Endothelial cell of umbilical vein (primary cell): Measurements from ENCODE around the gene PANX3. TPM values are rescaled to one million over a fixed set of nuclear protein-coding genes. Genes with fewer than 3 reads are reported as not detected.

Source experiments
- BruUV-seq: library from RNA; stranded (reverse); fragments of 400-500 nt; replicated peaks from 2 replicates; lab custom pipeline; 2021; lab: Mats Ljungman, UMichigan
- CTCF ChIA-PET: fragments of 300-600, 350-600 bp; sonication (Branson Sonifier 250); formaldehyde crosslinking; loops from one replicate; lab custom pipeline; 2021; ENCODE audit warnings: antibody characterized with exemption, inconsistent platforms; lab: Charles Lee
- POLR2A ChIA-PET: fragments of 300-600, 350-600 bp; sonication (Branson Sonifier 250); formaldehyde crosslinking; loops from one replicate; lab custom pipeline; 2021; ENCODE audit warnings: antibody characterized with exemption, inconsistent platforms; lab: Charles Lee
- DNase-seq: peaks from one replicate; pipeline ENCODE4 v3.0.0-alpha.2; 2011; ENCODE audit warnings: low read depth, low spot score
- FAIRE-seq: peaks from 2 replicates; lab custom pipeline; 2011; peaks lifted over from hg19 to GRCh38; lab: Jason Lieb, UNC
- H2AFZ ChIP-seq: 2 replicates; pipeline ENCODE4 v1.6.0; 2012; ENCODE audit warnings: low read depth, low read length, control low read depth, inconsistent platforms
- H3K27ac ChIP-seq: 2 replicates; pipeline ENCODE4 v1.5.1; 2011; ENCODE audit warnings: low read depth, mild to moderate bottlenecking, control low read depth, low read length, moderate library complexity; ENCODE audit not compliant: insufficient read depth
- H3K27me3 ChIP-seq, 2 experiments: 2 replicates each; pipeline versions ENCODE4 v1.6.0 to v1.6.1; 2011; ENCODE audit warnings: low read length in 2 of 2, mixed read lengths in 1 of 2; ENCODE audit not compliant: control insufficient read depth in 2 of 2, insufficient read depth in 2 of 2
- H3K36me3 ChIP-seq, 2 experiments: 2 replicates in 1 of 2; 3 replicates in 1 of 2; pipeline ENCODE4 v1.5.1; 2011; ENCODE audit warnings: low read length in 2 of 2, mild to moderate bottlenecking in 1 of 2, moderate library complexity in 1 of 2; ENCODE audit not compliant: control insufficient read depth in 2 of 2, insufficient read depth in 2 of 2; ENCODE audit errors: extremely low read depth in 1 of 2
- H3K4me1 ChIP-seq: 3 replicates; pipeline ENCODE4 v1.5.1; 2011; ENCODE audit warnings: mild to moderate bottlenecking, low read length; ENCODE audit not compliant: control insufficient read depth, insufficient read depth; ENCODE audit errors: extremely low read depth
- H3K4me2 ChIP-seq: 2 replicates; pipeline ENCODE4 v1.6.1; 2011; ENCODE audit warnings: low read length, control low read depth, mixed read lengths; ENCODE audit not compliant: insufficient read depth
- H3K4me3 ChIP-seq, 3 experiments: fragments of 200-600 bp in 1 of 3; sonication (generic), shearing (Covaris generic) in 1 of 3; replicated peaks in 1 of 3; 2 replicates each; pipeline ENCODE4 v1.5.1; 2011 to 2016; ENCODE audit warnings: control low read depth in 3 of 3, low read length in 3 of 3, mild to moderate bottlenecking in 2 of 3, inconsistent platforms in 1 of 3, low read depth in 1 of 3, moderate library complexity in 1 of 3; ENCODE audit not compliant: insufficient read depth in 1 of 3
- H3K79me2 ChIP-seq: 2 replicates; pipeline ENCODE4 v1.6.0; 2012; ENCODE audit warnings: low read length, inconsistent platforms; ENCODE audit not compliant: control insufficient read depth, insufficient read depth
- H3K9ac ChIP-seq: replicated peaks from 2 replicates; pipeline ENCODE3; 2011; ENCODE audit warnings: low read length, control low read depth; ENCODE audit not compliant: insufficient read depth; ENCODE audit errors: extremely low read depth
- H3K9me1 ChIP-seq: replicated peaks from 3 replicates; pipeline ENCODE4 v1.6.0; 2011; ENCODE audit warnings: mild to moderate bottlenecking, low read length; ENCODE audit not compliant: control insufficient read depth, insufficient read depth; ENCODE audit errors: extremely low read depth
- H3K9me3 ChIP-seq: replicated peaks from 2 replicates; pipeline ENCODE4 v1.5.1; 2012; ENCODE audit warnings: low read length, inconsistent platforms; ENCODE audit not compliant: control insufficient read depth, insufficient read depth
- H4K20me1 ChIP-seq: replicated peaks from 2 replicates; pipeline ENCODE3; 2011; ENCODE audit warnings: mild to moderate bottlenecking, low read length; ENCODE audit not compliant: control insufficient read depth, insufficient read depth; ENCODE audit errors: extremely low read depth
- CTCF ChIP-seq, 2 donors: IDR thresholded peaks; 1 replicate in 1 of 2; 2 replicates in 1 of 2; pipeline ENCODE4 v1.5.1; 2011; ENCODE audit warnings: low read length in 2 of 2, mild to moderate bottlenecking in 2 of 2, moderate library complexity in 2 of 2, control low read depth in 1 of 2, inconsistent platforms in 1 of 2, low read depth in 1 of 2; ENCODE audit not compliant: insufficient read depth in 1 of 2; ENCODE audit errors: extremely low read depth in 1 of 2
- EZH2 ChIP-seq: IDR thresholded peaks from 2 replicates; pipeline ENCODE4 v1.6.1; 2012; ENCODE audit warnings: borderline replicate concordance, low read depth, mild to moderate bottlenecking, moderate library complexity, low read length, inconsistent platforms; ENCODE audit not compliant: severe bottlenecking
- FOS ChIP-seq: IDR thresholded peaks from 2 replicates; pipeline ENCODE4 v1.6.1; 2011; ENCODE audit warnings: mild to moderate bottlenecking, low read length, moderate library complexity, borderline replicate concordance; ENCODE audit not compliant: insufficient read depth
- GATA2 ChIP-seq: IDR thresholded peaks from 2 replicates; pipeline ENCODE4 v1.7.0; 2011; ENCODE audit warnings: low read depth, mild to moderate bottlenecking, moderate library complexity, mixed read lengths, low read length; ENCODE audit not compliant: insufficient read length, insufficient read depth
- JUN ChIP-seq: IDR thresholded peaks from 2 replicates; pipeline ENCODE4 v1.6.1; 2011; ENCODE audit warnings: borderline replicate concordance, low read depth; ENCODE audit not compliant: insufficient read length, insufficient read depth
- MYC ChIP-seq: IDR thresholded peaks from one replicate; pipeline ENCODE4 v1.6.1; 2011; ENCODE audit warnings: mild to moderate bottlenecking, low read depth, low read length
- POLR2A ChIP-seq: IDR thresholded peaks from 2 replicates; pipeline ENCODE4 v1.6.1; 2012; ENCODE audit warnings: low read depth, mild to moderate bottlenecking, control low read depth, low read length
- POLR2AphosphoS5 ChIP-seq: IDR thresholded peaks from 2 replicates; pipeline ENCODE4 v1.6.1; 2012; ENCODE audit warnings: low read depth, mild to moderate bottlenecking, control low read depth, low read length, moderate library complexity; ENCODE audit not compliant: insufficient read depth
- dilution Hi-C: fragments of 300-500 bp; cut with MboI; formaldehyde crosslinking; loops from one replicate; pipeline ENCODE4 v1.15.0; 2019; ENCODE audit warnings: low sequenced_read_pairs; ENCODE audit not compliant: extremely low pct_ligation_motif_present
- intact Hi-C: fragments of 100-400 bp; cut with micrococcal nuclease; formaldehyde crosslinking; loops from one replicate; pipeline ENCODE4 v1.10.0; 2022
- polyA plus RNA-seq, 4 experiments: library from polyadenylated mRNA; depleted of rRNA in 3 of 4; stranded (reverse) in 3 of 4; unstranded in 1 of 4; fragments of >200 nt; gene quantifications; 2 replicates each; pipeline versions ENCODE4 v1.2.1 to v1.2.3, GENCODE V29; 2011 to 2012; ENCODE audit warnings: missing spikeins in 1 of 4
- total RNA-seq: library from RNA; stranded (reverse); gene quantifications from 2 replicates; pipeline ENCODE4 v1.2.3, GENCODE V29; 2021
- TF ChIP-seq, protein P1 (sequence below): IDR thresholded peaks from 2 replicates; pipeline ENCODE4 v1.6.1; 2011; ENCODE audit not compliant: insufficient read depth, insufficient read length

PANX3 gene
- total and polyA plus RNA-seq, 2 donors (not counting 3 experiments of a cell fraction or from before 2014, with no cell fraction given), result not detected

DNA sequence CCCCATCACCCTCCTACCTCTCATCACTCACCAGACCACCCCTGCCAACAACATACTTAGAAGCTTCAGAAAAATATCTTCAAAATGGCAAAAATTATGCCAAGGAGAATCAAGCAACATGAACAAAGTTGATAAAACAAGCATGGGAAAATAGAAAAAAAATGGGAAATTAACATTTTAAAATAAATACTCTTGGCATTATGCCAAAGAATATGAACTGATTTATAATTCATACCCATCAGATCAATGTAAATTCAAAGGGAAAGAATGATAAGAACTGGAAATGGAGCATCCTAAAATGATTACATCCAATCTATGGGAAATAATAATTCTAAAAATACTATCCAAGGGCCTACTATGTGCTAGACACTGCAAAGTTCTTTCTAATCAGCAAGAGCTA lies 50.3 kb downstream of the PANX3 start:
- Histone ChIP-seq H3K27ac (no peak overlapping the region), H3K79me2 (no peaks in the 10 kb centered on the region), H3K4me1 (no peaks in the 10 kb centered on the region), H3K36me3 (no peaks in the 10 kb centered on the region), H3K27me3 (no peaks in the 10 kb centered on the region), H2AFZ (no peak overlapping the region), H3K9ac (no peak overlapping the region), H3K4me2 (no peak overlapping the region), H3K9me1 (no peaks in the 10 kb centered on the region), H3K9me3 (no peaks in the 10 kb centered on the region), H3K4me3 (no peak overlapping the region), H4K20me1 (no peaks in the 10 kb centered on the region)
- no peak for DNase-seq
- FAIRE-seq, result no peak
- ChIA-PET POLR2A (no interaction called here), CTCF (interaction anchor here (0.9 to 3.1 kb wide), 5 partner anchors 17 to 215 kb away, joined by 3 to 21 read pairs (median 5); no protein-coding TSS in a partner anchor)
- TF ChIP-seq MYC (no peak), GATA2 (no peak), FOS (no peak), POLR2A (no peak), CTCF (IDR thresholded peaks at IDR 0.05; ENCODE audit: extremely low read depth in 1 of 2, insufficient read depth in 1 of 2, low read depth in 1 of 2, low read length in 2 of 2) (no peak), POLR2AphosphoS5 (no peak), JUN (no peak), EZH2 (no peak)
- TF ChIP-seq, protein P1, sequence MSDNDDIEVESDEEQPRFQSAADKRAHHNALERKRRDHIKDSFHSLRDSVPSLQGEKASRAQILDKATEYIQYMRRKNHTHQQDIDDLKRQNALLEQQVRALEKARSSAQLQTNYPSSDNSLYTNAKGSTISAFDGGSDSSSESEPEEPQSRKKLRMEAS, result no peak
- intact Hi-C loops (no loop called here), dilution Hi-C loops (loop anchor here (10.0 kb wide), 1 partner anchor 173 kb away; no protein-coding TSS in a partner anchor)
- no TSS peak for BruUV-seq
